Right lobe of liver (tissue), 6 donors: Measurements from ENCODE around the gene DNAJC11. TPM values are rescaled to one million over a fixed set of nuclear protein-coding genes. Genes with fewer than 3 reads are reported as not detected.

ENCODE experiments used
- ATAC-seq, 4 donors: fragments of 200-7000 bp; cut with Tn5 transposase; one replicate each; pipeline ENCODE4 v1.9.1; 2020; ENCODE audit warnings: mild to moderate bottlenecking in 4 of 4, moderate library complexity in 4 of 4
- DNase-seq, 3 donors: peaks; one replicate each; pipeline ENCODE4 v3.0.0-alpha.2; 2020
- H3K27ac ChIP-seq, 3 donors: fragments of 200-600 bp; one replicate each; pipeline ENCODE4 v1.8.0; 2022
- H3K27me3 ChIP-seq, 2 donors: fragments of 200-600 bp; one replicate each; pipeline ENCODE4 v1.8.0; 2022
- H3K36me3 ChIP-seq, 4 donors: fragments of 200-600 bp; sonication (generic) in 1 of 4; one replicate each; pipeline versions ENCODE4 v1.5.1 to v1.8.0; 2017 to 2022; ENCODE audit warnings: control low read depth in 1 of 4
- H3K4me1 ChIP-seq, 4 donors: fragments of 200-600 bp; sonication (generic) in 1 of 4; one replicate each; pipeline versions ENCODE4 v1.5.1 to v1.8.0; 2017 to 2022; ENCODE audit warnings: control low read depth in 1 of 4
- H3K4me3 ChIP-seq, 3 donors: fragments of 200-600 bp; one replicate each; pipeline ENCODE4 v1.8.0; 2022
- H3K9me3 ChIP-seq, 4 donors: fragments of 200-600 bp; sonication (generic) in 1 of 4; one replicate each; pipeline versions ENCODE4 v1.5.1 to v1.8.0; 2017 to 2022; ENCODE audit warnings: control low read depth in 1 of 4
- CTCF ChIP-seq, 4 donors: fragments of 200-600 bp in 3 of 4; fragments of 450-650 bp in 1 of 4; IDR thresholded peaks; one replicate each; pipeline versions ENCODE4 v1.5.1 to v1.8.0; 2016 to 2022; ENCODE audit warnings: antibody characterized with exemption in 4 of 4, mild to moderate bottlenecking in 2 of 4
- POLR2A ChIP-seq: fragments of 450-650 bp; IDR thresholded peaks from one replicate; pipeline ENCODE4 v1.6.1; 2017; ENCODE audit warnings: antibody characterized with exemption, mild to moderate bottlenecking
- WGBS: methylation state at CpG from one replicate; pipeline ENCODE4 v1.1.6; 2018; ENCODE audit warnings: low coverage, low lambda C conversion rate; ENCODE audit not compliant: insufficient coverage; ENCODE audit errors: missing lambda C conversion rate; 5-methylcytosine and 5-hydroxymethylcytosine counted together
- intact Hi-C, 2 donors: fragments of 100-400 bp; cut with DNase I; formaldehyde crosslinking; loops; one replicate each; pipeline versions ENCODE4 v1.11.2 to v1.14.1; 2022
- total RNA-seq, 6 experiments: library from RNA; depleted of rRNA in 2 of 6; stranded (reverse); fragments of >200 nt in 2 of 6; fragmentation: NEBNext Ultra II Directional in 3 of 6; extraction: Animal tissue kit (Norgen Biotek cat#: 25700) in 3 of 6; gene quantifications; one replicate each; pipeline versions ENCODE4 v1.1.0 to v1.2.4, GENCODE V29; 2016 to 2023
- donor health status: DM: no; HTN: yes; CAD: no.
- donor health status: DM: no; HTN: no; CAD: no.
- donor health status: DM: no; HTN: no; CAD: no.
- donor health status: DM: no; HTN: yes; CAD: no.
- donor health status: DM: no; HTN: yes; CAD: no.

Gene DNAJC11
- total RNA-seq, 6 experiments from 2014 or later, result 24.9 to 36.0 (median 28.6) TPM

- Histone ChIP-seq H3K27ac (no peak overlapping the region), H3K36me3 (no peaks in the 10 kb centered on the region), H3K4me3 (no peak overlapping the region), H3K27me3 (no peaks in the 10 kb centered on the region), H3K9me3 (no peaks in the 10 kb centered on the region), H3K4me1 (no peaks in the 10 kb centered on the region)
- 97% methylated on average over 6 of the region's 9 CpGs for WGBS
- TF ChIP-seq CTCF (IDR thresholded peaks at IDR 0.05) (no peak), POLR2A (no peak)
- intact Hi-C loops, result no loop called here
- DNase-seq, result no peak
- ATAC-seq, result no peak
Observed at GRCh38 chr1:6692956-6693355, 8.7 kb downstream of the DNAJC11 start.

- intact Hi-C loops, result no loop called here
- no peak overlapping the region for H3K27ac ChIP-seq
- H3K36me3 ChIP-seq, result no peaks in the 10 kb centered on the region
- no peak for ATAC-seq
- no peaks in the 10 kb centered on the region for H3K4me1 ChIP-seq
- DNase-seq, result no peak
- no peaks in the 10 kb centered on the region for H3K9me3 ChIP-seq
- H3K4me3 ChIP-seq, result no peak overlapping the region
- no peaks in the 10 kb centered on the region for H3K27me3 ChIP-seq
- no peak for TF ChIP-seq POLR2A
- TF ChIP-seq CTCF (IDR thresholded peaks at IDR 0.05), result no peak
- WGBS, result 93% methylated on average over 4 of the region's 4 CpGs
Observed at GRCh38 chr1:6691507-6691906, 10.1 kb downstream of the DNAJC11 start.

- H3K27me3 ChIP-seq, result no peaks in the 10 kb centered on the region
- H3K36me3 ChIP-seq, result no peaks in the 10 kb centered on the region
- WGBS, result 95% methylated on average over 7 of the region's 7 CpGs
- no peaks in the 10 kb centered on the region for H3K9me3 ChIP-seq
- no peak overlapping the region for H3K27ac ChIP-seq
- TF ChIP-seq CTCF (IDR thresholded peaks at IDR 0.05) (no peak), POLR2A (no peak)
- H3K4me3 ChIP-seq, result no peak overlapping the region
- no peak for DNase-seq
- H3K4me1 ChIP-seq, result no peaks in the 10 kb centered on the region
- intact Hi-C loops, result no loop called here
- no peak for ATAC-seq
Observed at GRCh38 chr1:6690186-6690585, 11.4 kb downstream of the DNAJC11 start.

GRCh38 chr1:6688757-6689156 is 12.9 kb downstream of the DNAJC11 start:
- 80% methylated on average over 5 of the region's 5 CpGs for WGBS
- DNase-seq (no peak), ATAC-seq (no peak)
- H3K27me3 ChIP-seq, result no peaks in the 10 kb centered on the region
- H3K9me3 ChIP-seq, result no peaks in the 10 kb centered on the region
- no peaks in the 10 kb centered on the region for H3K36me3 ChIP-seq
- no peak overlapping the region for H3K27ac ChIP-seq
- intact Hi-C loops, result no loop called here
- TF ChIP-seq CTCF (IDR thresholded peaks at IDR 0.05) (no peak), POLR2A (no peak)
- no peak overlapping the region for H3K4me3 ChIP-seq
- H3K4me1 ChIP-seq, result no peaks in the 10 kb centered on the region

GRCh38 chr1:6688001-6688400 is 13.6 kb downstream of the DNAJC11 start:
- intact Hi-C loops, result no loop called here
- Histone ChIP-seq H3K36me3 (no peaks in the 10 kb centered on the region), H3K27me3 (no peaks in the 10 kb centered on the region), H3K27ac (no peak overlapping the region), H3K4me1 (no peaks in the 10 kb centered on the region), H3K9me3 (no peaks in the 10 kb centered on the region), H3K4me3 (no peak overlapping the region)
- TF ChIP-seq POLR2A (no peak), CTCF (IDR thresholded peaks at IDR 0.05) (no peak)
- WGBS, result 82% methylated on average over 1 of the region's 1 CpG
- ATAC-seq (no peak), DNase-seq (no peak)
